ENCODE results near the gene KPNB1. TPM values are rescaled to one million over a fixed set of nuclear protein-coding genes. Genes with fewer than 3 reads are reported as not detected.

Gene KPNB1
- 190 TPM for total RNA-seq

DNA sequence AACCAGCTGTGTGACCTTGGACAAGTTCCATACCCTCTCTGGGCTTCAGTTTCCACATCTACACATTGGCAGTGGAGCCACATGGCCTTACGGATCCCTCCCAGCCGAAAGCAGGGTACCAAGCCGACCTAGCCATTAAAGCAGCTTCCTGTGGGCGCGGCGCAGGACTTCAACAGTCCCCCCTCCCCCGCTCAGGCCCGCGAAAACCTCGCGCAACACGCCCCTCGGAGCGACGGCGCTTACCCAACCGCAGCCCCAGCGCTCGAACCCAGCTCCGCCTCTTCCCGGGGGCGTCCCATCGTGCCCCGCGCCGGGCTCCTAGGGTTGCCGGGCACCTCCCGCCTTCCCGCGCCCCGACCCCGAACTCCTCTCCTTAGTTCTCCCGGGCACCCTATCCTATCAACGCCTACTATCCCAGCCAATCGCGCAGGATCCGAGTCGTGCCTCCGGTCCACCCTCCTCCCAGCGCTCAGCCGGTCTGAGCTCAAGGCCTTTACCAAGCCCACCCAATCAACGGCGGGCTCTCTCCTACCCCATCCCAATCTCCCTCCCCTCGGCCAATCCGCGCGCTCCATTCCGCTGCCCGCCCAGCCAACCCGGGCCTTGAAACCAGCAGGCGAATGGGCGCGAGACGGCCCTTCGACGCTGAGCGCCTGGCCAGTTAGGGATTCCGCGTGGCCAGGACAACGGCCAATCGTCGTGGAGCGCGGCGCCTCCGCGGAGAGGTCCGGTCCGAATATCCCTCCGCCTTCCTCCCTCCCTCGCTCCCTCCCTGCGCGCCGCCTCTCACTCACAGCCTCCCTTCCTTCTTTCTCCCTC lies at the start of gene KPNB1:
Gene KPNB1, plus strand, starts transcription at position 767 of the 819 bp plus-strand sequence. CDS start 326 bp downstream, outside the sequence.
- peak; percentile 96 to 100 (median 100) for DNase-seq (ENCODE audit: low read depth in 2 of 3, low spot score in 2 of 3)

DNA sequence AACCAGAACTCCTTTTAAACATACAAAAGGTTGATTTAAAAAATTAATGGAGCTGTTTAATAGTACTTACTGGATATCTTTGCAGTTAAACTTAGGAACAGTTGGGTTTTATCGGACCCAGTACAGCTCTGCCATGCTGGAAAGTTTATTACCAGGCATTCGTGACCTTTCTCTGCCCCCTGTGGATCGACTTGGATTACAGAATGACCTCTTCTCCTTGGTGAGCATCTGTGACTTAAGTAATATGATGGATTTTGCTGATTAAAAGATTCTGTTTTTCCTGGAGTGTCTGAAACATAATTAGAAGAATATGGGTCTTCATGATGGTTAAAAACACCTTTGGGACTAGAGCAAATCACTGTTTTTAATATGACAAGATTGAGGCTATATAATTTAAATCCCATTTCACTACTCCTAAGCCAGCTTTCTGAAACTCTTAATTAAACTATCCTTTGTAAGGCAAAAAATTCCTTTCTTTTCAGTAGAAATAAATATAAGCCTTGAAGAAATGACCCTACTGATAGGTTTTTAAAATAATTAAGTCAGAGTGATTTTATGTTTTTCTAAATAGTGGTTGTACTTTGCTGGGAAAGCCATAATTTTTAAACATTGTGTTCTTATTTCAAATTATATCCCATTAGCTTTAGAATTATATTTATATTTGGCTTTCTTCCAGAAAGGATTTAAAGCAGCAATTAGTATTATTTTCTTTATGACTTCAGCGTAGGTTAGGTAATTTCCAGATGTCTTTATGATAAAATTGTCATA lies 45.7 kb upstream of the KPNB1 start:
- no peak for DNase-seq (ENCODE audit: low read depth in 2 of 3, low spot score in 2 of 3)

DNA sequence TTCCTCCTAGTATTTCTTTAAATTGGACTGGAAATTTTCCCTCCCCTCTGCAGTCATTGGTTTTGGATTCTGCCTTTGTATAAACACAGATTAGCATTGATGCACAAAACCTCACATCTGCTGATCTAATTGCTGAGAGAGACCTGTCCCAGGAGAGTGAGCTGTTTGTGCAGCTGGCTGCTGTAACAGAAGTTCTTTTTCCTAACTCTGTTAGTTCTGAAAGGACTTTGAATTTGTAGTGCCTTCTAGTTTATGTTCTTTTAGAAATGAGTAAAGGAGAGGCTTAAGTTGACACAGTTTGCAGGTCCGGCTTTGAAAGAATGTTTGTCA lies 45.2 kb upstream of the KPNB1 start:
- no peak for DNase-seq (ENCODE audit: low read depth in 2 of 3, low spot score in 2 of 3)

DNA sequence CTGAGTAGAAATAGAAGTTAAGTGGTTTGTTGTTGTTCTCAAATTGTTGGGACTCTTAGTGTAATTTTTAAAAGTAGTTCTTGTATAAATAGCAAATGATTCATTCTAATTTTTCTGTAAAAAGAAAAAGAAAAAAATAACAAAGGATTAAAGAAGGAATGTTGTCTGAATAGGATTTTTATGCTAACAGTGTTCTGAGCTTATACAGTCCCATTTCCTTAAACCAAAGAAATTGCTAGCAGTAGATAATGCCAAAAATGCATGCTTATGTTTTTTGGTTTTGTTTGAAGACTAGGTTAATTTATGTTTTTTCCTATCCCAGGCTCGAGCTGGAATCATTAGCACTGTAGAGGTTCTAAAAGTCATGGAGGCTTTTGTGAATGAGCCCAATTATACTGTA lies 44.7 kb upstream of the KPNB1 start:
- no peak for DNase-seq (ENCODE audit: low read depth in 2 of 3, low spot score in 2 of 3)

DNA sequence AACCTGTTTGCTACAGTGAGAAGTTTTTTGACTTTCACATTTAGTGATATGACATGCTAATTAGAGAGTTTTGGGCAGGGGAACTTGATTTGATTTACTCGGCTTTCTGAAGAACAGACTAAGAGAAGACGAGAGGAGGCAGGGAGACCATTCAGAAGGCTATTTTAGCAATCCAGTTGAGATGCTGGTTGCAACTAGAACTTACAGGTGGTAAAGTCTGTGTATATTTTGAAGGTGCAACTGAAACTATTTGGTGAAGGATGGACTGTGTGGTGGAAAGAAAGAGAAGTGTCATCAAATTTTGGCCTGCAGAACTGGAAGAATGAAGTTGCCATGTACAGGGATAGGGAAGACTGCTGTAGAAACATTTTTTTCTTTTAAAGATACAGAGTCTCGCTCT lies 42.2 kb upstream of the KPNB1 start:
- DNase-seq (ENCODE audit: low read depth in 2 of 3, low spot score in 2 of 3) = no peak

DNA sequence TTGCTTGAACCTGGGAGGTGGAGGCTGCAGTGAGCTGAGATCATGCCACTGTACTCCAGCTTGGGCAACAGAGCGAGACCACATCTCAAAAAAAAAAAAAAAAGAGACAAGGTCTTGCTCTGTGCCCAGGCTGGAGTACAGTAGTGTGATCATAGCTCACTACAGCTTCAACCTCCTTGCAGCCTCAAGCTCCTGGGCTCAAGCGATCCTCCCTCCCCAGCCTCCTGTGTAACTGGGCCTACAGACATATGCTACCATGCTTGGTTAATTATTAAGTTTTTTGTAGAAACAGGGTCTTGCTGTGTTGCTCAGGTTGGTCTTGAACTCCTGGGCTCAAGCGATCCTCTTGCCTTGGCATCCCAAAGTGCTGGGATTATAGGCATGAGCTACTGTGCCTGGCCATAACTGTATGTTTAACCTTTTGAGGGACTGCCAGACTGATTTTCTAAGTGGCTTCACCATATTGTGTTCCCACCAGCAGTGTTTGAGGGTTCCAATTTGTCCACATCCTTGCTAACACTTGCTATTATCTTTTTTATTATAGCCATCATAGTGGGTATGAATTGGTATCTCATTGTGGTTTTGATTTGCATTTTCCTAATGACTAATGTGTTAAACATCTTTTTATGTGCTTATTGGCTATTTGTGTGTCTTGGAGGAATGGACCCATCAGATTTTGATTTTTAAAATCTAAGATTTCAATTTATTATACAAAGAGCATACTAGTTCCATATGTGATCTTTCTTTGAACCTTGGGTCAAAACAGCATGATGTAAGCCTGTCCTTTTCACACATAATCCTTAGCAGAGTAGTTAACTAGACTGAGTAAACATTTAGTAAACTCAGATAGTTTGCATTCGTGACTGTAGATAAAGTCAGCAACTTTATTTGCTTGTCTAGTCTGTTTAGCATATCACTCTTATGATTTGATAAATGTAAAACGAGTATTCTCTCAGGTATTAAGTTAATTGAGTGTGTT lies 38.1 kb upstream of the KPNB1 start:
- no peak for DNase-seq (ENCODE audit: low read depth in 2 of 3, low spot score in 2 of 3)

DNA sequence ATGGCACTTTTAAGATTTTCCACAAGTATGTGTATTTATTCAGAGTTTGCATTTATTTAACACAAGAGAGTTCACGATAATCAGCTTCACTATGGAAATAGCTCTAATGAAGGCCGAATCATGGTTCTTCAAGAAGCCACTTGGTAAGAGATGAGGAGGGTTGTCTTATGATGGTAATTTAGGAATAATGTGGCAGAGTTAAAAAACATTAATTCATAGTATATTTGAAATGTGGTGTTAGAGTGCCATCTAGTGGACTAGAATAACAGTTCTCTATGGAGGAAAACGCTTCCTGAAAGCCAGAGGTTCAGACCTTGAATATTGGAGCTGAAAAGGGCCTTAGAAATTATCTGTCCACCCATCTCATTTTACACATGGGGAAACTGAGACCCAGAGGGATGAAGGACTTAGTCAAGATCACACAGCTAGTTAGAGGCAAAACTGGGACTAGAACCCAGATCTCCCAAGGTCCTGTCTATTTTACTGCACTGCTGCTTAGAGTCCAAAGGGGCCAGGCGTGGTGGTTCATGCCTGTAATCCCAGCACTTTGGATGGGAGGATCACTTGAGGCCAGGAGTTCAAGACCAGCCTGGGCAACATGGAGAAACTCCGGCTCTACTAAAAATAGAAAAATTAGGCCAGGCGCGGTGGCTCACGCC lies 33.8 kb upstream of the KPNB1 start:
- peak; percentile 25 to 76 (median 45) for DNase-seq (ENCODE audit: low read depth in 2 of 3, low spot score in 2 of 3)

DNA sequence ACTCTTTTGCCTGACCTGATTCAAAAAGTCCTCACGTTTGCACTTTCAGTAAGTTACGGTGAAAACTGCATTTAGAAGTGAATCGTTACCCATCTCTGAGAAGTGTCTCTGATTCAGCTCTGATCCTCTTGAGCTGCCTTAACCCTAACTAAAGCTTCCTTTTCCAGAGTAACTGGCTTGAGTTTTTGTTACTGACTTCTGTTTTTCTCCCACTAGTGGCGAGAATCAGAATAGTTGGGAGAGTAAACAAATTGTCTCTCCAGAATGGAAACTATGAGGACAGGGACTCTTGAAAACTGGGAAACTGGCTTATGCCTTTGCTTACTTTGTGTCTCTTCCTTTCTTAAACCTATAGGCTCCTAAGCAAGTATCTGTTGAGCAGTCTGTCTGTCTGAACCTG lies 31.3 kb upstream of the KPNB1 start:
- DNase-seq (ENCODE audit: low read depth in 2 of 3, low spot score in 2 of 3) = no peak

DNA sequence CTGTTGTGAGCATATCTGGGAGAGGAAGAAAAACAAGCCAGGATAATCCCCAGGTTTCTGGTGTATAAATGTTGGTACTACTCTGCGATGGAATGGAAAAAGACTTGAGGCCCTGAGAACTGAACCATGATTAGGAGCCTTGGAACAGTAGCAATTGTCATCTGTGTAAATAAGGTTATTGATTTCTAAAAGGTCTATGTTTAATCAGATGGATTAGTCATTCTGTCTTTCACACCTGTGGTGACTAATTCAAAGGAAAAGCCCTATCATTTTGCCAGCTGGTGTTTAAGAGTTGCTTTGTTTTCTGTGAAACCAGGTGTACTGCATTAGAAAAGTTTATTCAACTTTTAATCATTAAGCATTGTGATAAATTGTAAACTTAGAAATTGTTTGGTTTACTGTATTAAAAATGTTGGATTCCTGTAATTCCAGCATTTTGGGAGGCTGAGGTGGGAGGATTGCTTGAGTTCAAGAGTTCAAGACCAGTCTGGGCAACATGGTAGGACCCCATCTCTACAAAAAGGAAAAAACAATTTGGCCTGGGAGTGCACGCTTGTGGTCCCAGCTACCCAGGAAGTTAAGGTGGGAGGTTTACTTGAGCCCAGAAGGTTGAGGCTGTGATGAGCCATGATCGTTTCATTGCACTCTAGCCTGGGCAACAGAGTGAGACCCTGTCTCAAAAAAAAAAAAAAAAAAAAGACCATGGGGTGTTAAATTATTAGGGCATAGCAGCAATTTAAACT lies 29.0 kb upstream of the KPNB1 start:
- DNase-seq (ENCODE audit: low read depth in 2 of 3, low spot score in 2 of 3) = no peak

DNA sequence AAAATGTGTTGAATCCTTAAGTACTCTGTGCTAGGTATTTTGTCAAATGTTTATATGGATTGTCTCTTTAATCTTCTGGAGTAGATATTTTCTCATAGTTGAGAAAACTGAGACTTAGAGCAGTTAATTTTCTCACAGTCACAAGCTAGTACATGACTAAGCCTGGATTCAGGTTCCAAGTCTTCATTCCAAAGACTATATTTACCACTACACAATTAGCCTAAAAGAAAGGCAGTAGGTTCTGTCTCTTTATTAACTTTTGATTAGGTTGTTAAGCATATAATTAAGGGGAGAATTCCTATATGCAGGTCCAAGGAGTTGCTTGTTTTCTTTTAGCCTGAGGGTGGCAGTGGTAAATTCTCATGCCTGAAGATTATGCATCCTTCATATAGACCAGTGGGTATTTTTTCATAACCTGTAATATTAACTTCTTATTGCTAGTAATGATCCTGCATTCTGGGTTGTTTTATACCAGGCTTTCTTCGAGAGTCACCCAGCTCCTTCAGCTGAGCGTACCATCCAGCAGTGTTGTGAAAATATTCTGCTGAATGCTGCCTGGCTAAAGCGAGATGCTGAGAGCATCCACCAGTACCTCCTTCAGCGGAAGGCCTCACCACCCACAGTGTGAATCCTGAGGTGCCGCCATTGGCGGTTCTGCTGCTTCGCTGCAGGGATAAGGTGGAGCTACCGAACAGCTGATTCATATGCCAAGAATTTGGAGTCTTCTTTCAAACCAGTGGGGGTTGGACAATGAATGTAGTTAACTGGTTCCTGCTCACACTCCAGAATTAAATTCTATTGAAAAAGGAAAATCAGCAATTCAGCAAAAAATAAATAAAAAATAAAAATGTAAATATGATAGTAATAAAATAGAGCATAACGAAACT lies 28.2 kb upstream of the KPNB1 start:
- DNase-seq (ENCODE audit: low read depth in 2 of 3, low spot score in 2 of 3) = no peak

DNA sequence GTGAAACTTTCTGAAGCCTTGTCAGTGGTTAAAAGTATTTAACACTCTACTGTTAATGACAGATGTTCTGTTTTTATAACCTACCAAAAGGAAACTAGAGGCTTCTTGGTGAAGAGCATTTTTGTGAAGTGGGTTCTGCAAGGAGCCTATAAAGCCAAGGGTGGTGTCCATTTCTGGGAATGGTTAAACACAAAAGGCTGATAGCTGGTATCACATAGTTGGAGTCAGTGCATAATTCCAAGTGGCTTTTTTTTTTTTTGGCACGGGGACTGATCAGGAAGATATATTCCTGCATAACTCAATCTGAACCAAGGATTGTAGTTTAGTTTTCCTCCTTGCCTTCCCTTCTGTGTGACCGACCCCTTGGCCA lies 27.6 kb upstream of the KPNB1 start:
- DNase-seq (ENCODE audit: low read depth in 2 of 3, low spot score in 2 of 3) = no peak

DNA sequence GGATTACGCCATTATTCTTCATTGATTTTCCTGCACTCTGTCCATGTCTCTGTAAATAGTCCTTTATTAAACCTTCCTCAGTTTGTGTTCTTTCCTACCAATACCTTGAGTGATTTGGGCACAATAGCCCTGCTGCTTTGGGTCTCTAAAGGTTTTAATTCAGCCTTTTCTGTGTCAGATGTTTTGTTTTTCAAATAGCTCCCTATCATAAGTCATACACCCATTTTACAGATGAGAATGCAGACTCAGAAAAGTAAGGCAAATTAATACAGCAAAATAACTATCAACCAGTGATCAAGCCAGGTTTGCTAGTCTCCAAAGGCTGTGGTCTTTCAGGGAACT lies 25.0 kb upstream of the KPNB1 start:
- DNase-seq (ENCODE audit: low read depth in 2 of 3, low spot score in 2 of 3) = no peak

DNA sequence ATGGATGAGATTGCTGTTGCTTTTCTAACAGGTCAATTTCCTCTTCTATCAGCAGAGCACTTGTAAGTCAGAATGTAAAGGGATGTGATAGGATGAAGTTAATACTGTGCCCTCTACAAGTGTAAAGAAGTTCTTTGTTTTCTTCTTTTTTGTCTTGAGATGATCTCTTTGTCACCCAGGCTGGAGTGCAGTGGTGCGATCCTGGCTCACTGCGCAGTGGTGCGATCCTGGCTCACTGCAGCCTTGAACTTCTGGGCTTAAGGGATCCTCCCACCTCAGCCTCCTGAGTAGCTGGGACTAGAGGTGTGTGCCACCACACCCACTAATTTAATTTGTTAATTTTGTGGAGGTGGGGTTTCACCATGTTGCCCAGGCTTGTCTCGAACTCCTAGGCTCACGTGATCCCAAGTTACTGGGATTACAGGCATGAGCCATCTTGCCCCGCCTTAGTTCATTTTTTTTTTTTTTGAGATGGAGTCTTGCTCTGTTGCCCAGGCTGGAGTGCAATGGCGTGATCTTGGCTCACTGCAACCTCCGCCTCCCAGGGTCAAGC lies 21.6 kb upstream of the KPNB1 start:
- no peak for DNase-seq (ENCODE audit: low read depth in 2 of 3, low spot score in 2 of 3)

DNA sequence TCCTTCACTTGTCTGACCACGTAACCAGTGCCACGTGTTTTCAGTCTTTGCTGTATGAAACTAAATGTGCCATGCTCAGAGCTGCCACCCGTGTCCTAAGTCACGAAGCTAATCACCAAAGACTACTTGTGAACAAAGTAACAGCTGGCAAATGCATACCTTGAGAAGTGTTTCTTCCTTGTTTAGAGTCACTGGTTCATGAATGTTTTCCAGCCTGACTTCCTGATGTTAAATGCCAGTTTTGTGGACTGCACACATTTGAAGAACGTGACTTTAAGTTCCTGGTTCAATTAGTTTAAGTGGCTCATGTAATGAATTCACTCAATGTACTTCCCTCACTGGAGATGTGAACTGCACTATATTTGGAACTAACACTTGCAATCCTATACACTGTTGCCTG lies 19.9 kb upstream of the KPNB1 start:
- no peak for DNase-seq (ENCODE audit: low read depth in 2 of 3, low spot score in 2 of 3)

DNA sequence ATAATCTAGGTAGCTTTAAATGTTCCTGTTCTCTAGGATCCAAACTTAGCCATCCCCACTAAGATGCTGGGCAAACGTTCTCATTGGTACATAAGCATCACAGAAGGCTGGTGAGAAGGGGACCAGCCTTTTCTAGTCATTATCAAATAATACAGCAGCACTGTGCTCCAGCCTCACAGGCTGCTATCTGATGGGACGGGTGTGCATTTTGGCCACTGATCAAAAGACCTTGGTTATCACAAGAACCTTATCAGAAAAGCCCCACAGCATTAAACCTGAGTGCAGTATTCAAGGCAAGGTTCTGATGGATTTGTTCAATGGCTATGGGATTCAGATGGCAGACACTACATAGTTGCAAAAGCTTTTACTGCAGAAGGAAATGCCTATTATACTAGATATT lies 19.1 kb upstream of the KPNB1 start:
- no peak for DNase-seq (ENCODE audit: low read depth in 2 of 3, low spot score in 2 of 3)

DNA sequence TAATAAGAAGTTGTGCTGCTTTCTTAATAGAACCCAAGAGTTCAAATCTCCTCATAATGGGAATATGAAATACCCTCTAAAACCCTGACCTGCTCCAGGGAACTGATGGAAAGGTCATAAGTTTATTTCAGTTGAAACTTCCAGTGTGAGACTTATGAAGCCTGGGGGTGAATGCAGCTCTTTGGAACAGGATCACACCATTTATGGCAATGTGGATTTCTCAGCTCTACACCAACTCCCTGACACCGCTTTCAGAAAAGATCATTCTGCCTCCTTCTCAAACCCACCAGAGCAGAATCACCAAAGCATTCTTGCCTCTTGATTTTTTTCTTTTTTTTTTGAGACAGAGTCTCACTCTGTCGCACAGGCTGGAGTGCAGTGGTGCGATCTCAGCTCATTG lies 16.7 kb upstream of the KPNB1 start:
- no peak for DNase-seq (ENCODE audit: low read depth in 2 of 3, low spot score in 2 of 3)

DNA sequence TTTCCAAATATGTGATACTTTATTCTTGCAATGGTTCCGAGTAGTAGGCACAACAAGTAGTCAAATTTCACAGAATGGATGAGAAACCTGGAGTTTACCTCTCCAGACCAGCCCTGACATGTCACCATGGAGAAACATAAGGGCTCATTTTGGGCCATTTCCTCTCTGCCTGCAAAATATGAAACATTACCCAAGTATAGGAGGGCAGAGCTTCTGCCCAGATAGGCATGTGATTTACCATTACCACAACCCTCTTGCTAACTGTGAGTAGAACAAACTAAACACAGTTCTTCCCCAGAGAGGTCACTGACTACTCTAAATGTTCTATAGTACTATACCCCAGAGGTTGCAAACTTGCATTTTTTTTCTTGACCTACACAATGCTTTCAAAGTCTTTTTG lies 15.7 kb upstream of the KPNB1 start:
- no peak for DNase-seq (ENCODE audit: low read depth in 2 of 3, low spot score in 2 of 3)

DNA sequence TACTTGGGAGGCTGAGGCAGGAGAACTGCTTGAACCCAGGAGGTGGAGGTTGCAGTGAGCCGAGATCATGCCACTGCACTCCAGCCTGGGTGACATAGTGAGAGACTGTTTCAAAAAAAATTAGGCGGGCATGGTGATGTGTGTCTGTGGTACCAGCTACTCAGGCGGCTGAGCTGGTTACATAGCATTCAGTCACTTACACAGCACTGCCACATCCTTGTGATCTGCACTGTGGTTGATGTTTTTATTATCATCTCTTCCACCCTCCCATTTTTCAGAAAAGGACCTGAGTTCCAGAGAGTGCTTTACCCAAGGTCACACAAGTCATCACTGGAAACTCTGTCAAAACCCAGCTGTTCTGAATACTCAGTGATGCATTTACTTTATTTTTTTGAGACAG lies 14.8 kb upstream of the KPNB1 start:
- no peak for DNase-seq (ENCODE audit: low read depth in 2 of 3, low spot score in 2 of 3)

DNA sequence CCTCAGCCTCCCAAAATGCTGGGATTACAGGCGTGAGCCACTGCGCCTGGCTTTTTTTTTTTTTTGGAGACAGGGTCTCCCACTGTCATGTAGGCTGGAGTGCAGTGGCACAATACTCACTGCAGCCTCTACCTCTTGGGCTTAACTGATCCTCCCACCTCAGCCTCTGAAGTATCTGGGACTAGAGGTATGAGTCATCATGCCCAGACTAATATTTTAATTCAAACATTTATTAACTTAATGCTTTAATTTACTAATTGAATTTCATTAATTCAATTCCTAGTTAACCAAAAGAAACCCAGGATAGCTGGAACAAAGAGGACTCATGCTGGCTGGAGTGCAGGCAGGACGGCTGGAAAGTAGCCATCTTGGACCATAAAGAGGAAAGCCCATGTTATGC lies 14.0 kb upstream of the KPNB1 start:
- DNase-seq (ENCODE audit: low read depth in 2 of 3, low spot score in 2 of 3) = no peak
